OCI-LY3 (cell line): ENCODE results near the gene CCL23.
A peak's percentile ranks its signal among the peaks of the same experiment; 100 is the strongest.

Experiments used
- H2AFZ ChIP-seq: fragments of 200-600, 300-600 bp; shearing (Covaris generic); 2 replicates; pipeline ENCODE4 v1.6.0; 2014; ENCODE audit warnings: antibody characterized with exemption, low read depth, low read length
- H3K27ac ChIP-seq: fragments of 200-600, 300-600 bp; sonication (generic); 2 replicates; pipeline ENCODE4 v1.5.1; 2014; ENCODE audit warnings: mild to moderate bottlenecking, low read length, moderate library complexity, mixed read lengths
- H3K27me3 ChIP-seq: fragments of 200-600, 300-600 bp; sonication (generic); 2 replicates; pipeline ENCODE4 v1.6.1; 2014; ENCODE audit warnings: low read depth, low read length, mixed read lengths
- H3K36me3 ChIP-seq: fragments of 200-600, 300-600 bp; sonication (generic); replicated peaks from 2 replicates; pipeline ENCODE3; 2014; ENCODE audit warnings: low read depth, low read length, mixed read lengths
- H3K4me1 ChIP-seq: fragments of 300-600, 200-600 bp; sonication (generic); 2 replicates; pipeline ENCODE4 v1.6.1; 2014; ENCODE audit warnings: low read length, mixed read lengths
- H3K4me2 ChIP-seq: fragments of 200-600, 300-600 bp; sonication (generic); 2 replicates; pipeline ENCODE4 v1.6.1; 2014; ENCODE audit warnings: low read length, mixed read lengths
- H3K4me3 ChIP-seq: fragments of 300-600, 200-600 bp; sonication (generic); 2 replicates; pipeline ENCODE4 v1.5.1; 2014; ENCODE audit warnings: antibody characterized with exemption, mild to moderate bottlenecking, low read length, moderate library complexity
- H3K79me2 ChIP-seq: fragments of 300-600, 200-600 bp; shearing (Covaris generic); 2 replicates; pipeline ENCODE4 v1.6.1; 2014; ENCODE audit warnings: mild to moderate bottlenecking, low read length, mixed read lengths
- H3K9ac ChIP-seq: fragments of 300-600, 200-600 bp; shearing (Covaris generic); 2 replicates; pipeline ENCODE4 v1.6.0; 2014; ENCODE audit warnings: mild to moderate bottlenecking, low read length, moderate library complexity
- H3K9me3 ChIP-seq: fragments of 200-600, 300-600 bp; shearing (Covaris generic); 2 replicates; pipeline ENCODE4 v1.6.1; 2014; ENCODE audit warnings: low read length, mixed read lengths; ENCODE audit not compliant: insufficient read depth
- H4K20me1 ChIP-seq: fragments of 200-600, 300-600 bp; sonication (generic); 2 replicates; pipeline ENCODE4 v1.6.1; 2016; ENCODE audit warnings: low read length, mixed read lengths; ENCODE audit not compliant: insufficient read depth
- CTCF ChIP-seq: fragments of 200-600, 300-600 bp; sonication (generic); IDR thresholded peaks from 2 replicates; pipeline ENCODE4 v1.5.1; 2014; ENCODE audit warnings: antibody characterized with exemption, low read length, low read depth
- EZH2phosphoT487 ChIP-seq: fragments of 200-600 bp; shearing (Covaris generic); IDR thresholded peaks from 2 replicates; pipeline ENCODE4 v1.6.1; 2018; ENCODE audit warnings: antibody characterized with exemption, mixed run types, low read depth

The CCL23 gene

GRCh38 chr17:35981246-35981645 lies 36.5 kb downstream of the CCL23 start, which contains the start of gene CCL16:
Gene CCL16, minus strand, starts transcription at chr17:35981497. Its CDS starts 77 bp downstream, at chr17:35981420.
- no peak within 1 kb of the TSS for H3K27ac ChIP-seq
- no peaks in the 10 kb centered on the region for H3K9me3 ChIP-seq
- H3K4me1 ChIP-seq = peaks cover 21% of the 10 kb centered on the region
- H2AFZ ChIP-seq = no peak within 1 kb of the TSS
- TF ChIP-seq CTCF (no peak), EZH2phosphoT487 (no peak)
- H3K79me2 ChIP-seq = no peaks in the 10 kb centered on the region
- H4K20me1 ChIP-seq = no peaks in the 10 kb centered on the region
- no peak within 1 kb of the TSS for H3K4me2 ChIP-seq
- H3K4me3 ChIP-seq = no peak within 1 kb of the TSS
- H3K9ac ChIP-seq = no peak within 1 kb of the TSS
- H3K27me3 ChIP-seq = peaks cover 60% of the 10 kb centered on the region
- no peaks in the 10 kb centered on the region for H3K36me3 ChIP-seq

- Histone ChIP-seq H3K9ac (no peak overlapping the region), H3K9me3 (no peaks in the 10 kb centered on the region), H3K27me3 (peaks cover 50% of the 10 kb centered on the region), H3K4me1 (peaks cover 24% of the 10 kb centered on the region), H3K4me2 (no peak overlapping the region), H4K20me1 (no peaks in the 10 kb centered on the region), H3K36me3 (no peaks in the 10 kb centered on the region), H3K79me2 (no peaks in the 10 kb centered on the region), H3K27ac (no peak overlapping the region), H2AFZ (no peak overlapping the region), H3K4me3 (no peak overlapping the region)
- TF ChIP-seq CTCF (no peak), EZH2phosphoT487 (no peak)
Measured at GRCh38 chr17:35978346-35978745, 39.4 kb downstream of the CCL23 start.

- H3K27me3 ChIP-seq = peaks cover 44% of the 10 kb centered on the region
- no peaks in the 10 kb centered on the region for H3K79me2 ChIP-seq
- no peaks in the 10 kb centered on the region for H4K20me1 ChIP-seq
- peak overlapping the region; percentile 73 for H3K4me2 ChIP-seq
- peaks cover 24% of the 10 kb centered on the region for H3K4me1 ChIP-seq
- H3K9me3 ChIP-seq = no peaks in the 10 kb centered on the region
- no peak overlapping the region; the same call in 1 of the 2 replicates for H3K27ac ChIP-seq
- 0 out of 2 replicates have a peak overlapping the region, but pooled peaks have one; percentile 53 for H2AFZ ChIP-seq
- TF ChIP-seq CTCF (no peak), EZH2phosphoT487 (no peak)
- H3K9ac ChIP-seq = 0 out of 2 replicates have a peak overlapping the region, but pooled peaks have one; percentile 2
- H3K36me3 ChIP-seq = no peaks in the 10 kb centered on the region
- peak overlapping the region; percentile 48 for H3K4me3 ChIP-seq
Measured at GRCh38 chr17:35977509-35977908, 40.3 kb downstream of the CCL23 start.

GRCh38 chr17:35973333-35974260 lies 44.2 kb downstream of the CCL23 start:
- TF ChIP-seq EZH2phosphoT487 (no peak), CTCF (no peak)
- Histone ChIP-seq H2AFZ (0 out of 2 replicates have a peak overlapping the region, but pooled peaks have one; percentile 13), H3K79me2 (no peaks in the 10 kb centered on the region)

More at GRCh38 chr17:35973333-35974260, 44.2 kb downstream of the CCL23 start:
- Histone ChIP-seq H3K4me3 (no peak overlapping the region), H3K4me1 (peaks cover 45% of the 10 kb centered on the region), H3K27me3 (peaks cover 30% of the 10 kb centered on the region), H3K4me2 (no peak overlapping the region), H3K36me3 (no peaks in the 10 kb centered on the region), H3K9me3 (no peaks in the 10 kb centered on the region), H4K20me1 (no peaks in the 10 kb centered on the region), H3K27ac (no peak overlapping the region), H3K9ac (no peak overlapping the region)
